GM21723 (cell line): ENCODE results near the gene HLTF.
A peak's percentile ranks its signal among the peaks of the same experiment; 100 is the strongest.

ENCODE experiments used
- ATAC-seq: cut with Tn5 transposase; IDR thresholded peaks from one replicate; pipeline ENCODE4 v1.9.1; 2021; ENCODE audit warnings: mild to moderate bottlenecking, moderate library complexity; ENCODE audit not compliant: unreplicated experiment

The HLTF gene

GRCh38 chr3:149087208-149087607, 875 bp upstream of the HLTF start:
- ATAC-seq = no peak

- ATAC-seq = peak; percentile 43
These were observed 503 bp downstream of the HLTF start for GRCh38 chr3:149085828-149086231.

DNA sequence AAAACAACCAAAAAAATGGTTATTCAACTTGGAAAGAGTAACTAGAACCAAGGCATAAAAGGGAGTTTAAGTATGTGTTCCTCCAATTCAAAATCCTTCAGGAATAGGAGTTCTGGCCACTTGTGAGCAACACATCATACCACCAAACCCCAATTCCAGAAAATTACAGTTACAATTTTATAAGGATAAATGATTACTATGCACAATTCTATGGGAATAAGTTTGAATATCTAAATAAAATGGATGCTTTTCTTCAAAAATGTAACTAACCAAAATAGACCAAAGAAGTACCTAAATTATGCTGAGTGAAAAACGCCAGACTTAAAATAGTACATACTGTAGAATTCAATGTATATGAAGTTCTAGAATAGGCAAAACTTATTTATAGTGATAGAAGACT, 4.6 kb downstream of the HLTF start:
- ATAC-seq = no peak

- ATAC-seq = no peak
These were observed 5.6 kb downstream of the HLTF start for GRCh38 chr3:149080699-149081091.

GRCh38 chr3:149080011-149080698, 6.2 kb downstream of the HLTF start:
- no peak for ATAC-seq

DNA sequence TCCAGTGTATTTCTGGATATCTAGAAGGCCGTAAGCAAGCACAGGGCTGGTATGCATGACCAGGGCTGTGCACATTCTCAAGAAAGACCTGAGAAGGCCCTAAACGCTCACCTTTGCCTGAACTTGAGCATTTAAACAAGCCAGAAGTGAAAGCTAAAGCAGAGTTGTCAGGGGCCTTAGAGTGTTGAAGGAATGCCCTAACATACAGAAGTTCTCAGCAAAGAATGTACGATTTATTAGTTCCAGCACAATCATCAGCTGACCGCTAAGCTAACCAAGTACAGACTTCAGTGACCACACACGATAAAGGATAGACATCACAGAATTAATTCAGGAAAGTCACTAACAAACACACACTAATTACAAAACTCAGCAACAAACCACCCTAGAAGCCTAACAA, 8.7 kb downstream of the HLTF start:
- no peak for ATAC-seq

GRCh38 chr3:149067883-149068282, 18.4 kb downstream of the HLTF start:
- no peak for ATAC-seq

DNA sequence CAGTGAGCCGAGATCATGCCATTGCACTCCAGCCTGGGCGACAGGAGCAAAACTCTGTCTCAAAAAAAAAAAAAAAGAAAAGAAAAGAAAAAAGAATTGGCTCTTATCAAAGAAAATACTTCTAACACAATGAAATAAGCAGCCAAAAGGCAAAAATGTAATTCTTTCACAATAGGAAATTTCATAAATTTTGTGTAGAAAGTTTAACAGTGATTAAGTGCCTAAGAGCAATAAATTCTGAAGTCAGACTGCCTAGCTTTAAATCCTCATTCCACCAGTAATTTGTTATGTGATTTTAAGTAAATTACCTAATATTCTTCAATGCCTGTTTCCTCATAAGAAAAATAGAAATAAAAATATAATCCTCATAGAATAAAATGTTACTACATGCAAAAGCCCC, 24.6 kb downstream of the HLTF start:
- ATAC-seq = no peak

DNA sequence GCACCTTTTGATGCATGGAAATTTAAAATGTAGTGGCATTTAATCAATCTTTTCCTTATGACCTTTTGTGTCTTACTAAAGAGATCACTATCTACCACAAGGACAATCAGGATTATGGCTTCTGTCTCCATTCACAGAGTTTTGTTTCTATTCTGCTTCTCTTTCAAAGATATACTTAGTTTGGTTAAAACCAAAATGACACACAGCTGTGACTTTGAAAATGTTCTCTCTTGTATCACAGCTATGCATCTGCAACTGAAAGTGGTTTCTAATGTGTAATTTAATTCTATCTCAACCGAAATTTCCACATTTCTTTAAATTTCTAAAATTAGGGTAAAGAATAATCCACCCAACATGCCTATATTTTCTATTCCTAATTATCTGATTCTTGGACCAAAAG, 27.7 kb downstream of the HLTF start:
- peak; percentile 88 for ATAC-seq

- no peak for ATAC-seq
These were observed 28.1 kb downstream of the HLTF start for GRCh38 chr3:149058198-149058597.

GRCh38 chr3:149055575-149055974, 30.8 kb downstream of the HLTF start:
- no peak for ATAC-seq

GRCh38 chr3:149044339-149045083, 41.8 kb downstream of the HLTF start:
- no peak for ATAC-seq

GRCh38 chr3:149042789-149043386, 43.4 kb downstream of the HLTF start:
- ATAC-seq = peak; percentile 94

- no peak for ATAC-seq
These were observed 48.0 kb downstream of the HLTF start for GRCh38 chr3:149038322-149038721.

DNA sequence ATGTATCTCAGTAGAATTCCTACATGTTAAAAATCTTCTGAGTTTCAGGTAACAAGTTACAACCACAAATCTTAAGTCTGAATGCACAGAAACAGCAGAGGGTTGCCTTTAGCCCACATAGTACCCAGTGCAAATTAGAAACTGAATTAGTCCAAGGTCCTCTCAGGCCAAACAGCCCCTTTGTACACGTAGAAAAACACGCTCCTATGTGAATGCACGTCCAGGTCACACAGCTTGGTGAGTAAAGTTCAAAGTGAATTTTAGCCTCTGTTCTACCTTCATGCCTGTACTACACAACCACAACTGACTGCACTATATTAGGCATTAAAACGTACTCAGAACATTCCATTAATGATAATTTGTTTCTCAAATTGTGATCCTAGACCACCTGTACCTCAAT, 48.6 kb downstream of the HLTF start:
- no peak for ATAC-seq

DNA sequence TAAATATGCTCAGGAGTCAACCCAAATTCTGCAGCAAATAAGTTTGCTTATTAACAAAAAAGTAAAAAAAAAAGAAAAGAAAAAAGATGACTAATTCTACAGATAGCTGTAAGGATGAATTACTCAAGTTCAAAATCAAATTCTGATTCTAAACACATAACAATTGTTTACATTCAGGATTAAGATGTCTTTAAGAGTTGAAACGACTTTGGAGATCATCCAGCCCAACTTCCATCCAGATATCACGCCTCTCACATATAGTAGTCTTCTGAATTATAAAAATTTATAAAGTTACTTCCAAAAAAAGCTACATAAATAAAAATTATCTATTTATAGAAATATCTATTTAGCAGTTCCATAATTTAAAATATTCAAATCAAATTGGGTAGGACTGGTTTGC, 55.2 kb downstream of the HLTF start:
- ATAC-seq = no peak

DNA sequence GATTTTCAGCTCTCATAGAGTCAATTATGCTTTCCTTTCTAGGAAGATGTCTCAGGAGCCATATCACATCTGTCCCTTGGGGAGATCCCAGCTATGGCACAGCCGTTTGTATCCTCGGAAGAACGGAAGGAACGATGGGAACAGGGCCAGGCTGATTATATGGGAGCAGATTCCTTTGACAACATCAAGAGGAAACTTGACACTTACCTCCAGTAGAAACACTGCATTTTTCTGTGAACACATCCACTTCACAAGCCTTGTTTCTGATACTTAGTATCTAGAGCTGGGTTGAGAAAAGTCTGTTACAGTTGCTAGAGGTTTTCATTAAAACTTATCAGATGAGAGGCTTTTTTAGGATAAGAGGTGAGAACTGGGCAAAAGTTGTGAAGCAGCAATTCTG, 59.6 kb downstream of the HLTF start:
- no peak for ATAC-seq

DNA sequence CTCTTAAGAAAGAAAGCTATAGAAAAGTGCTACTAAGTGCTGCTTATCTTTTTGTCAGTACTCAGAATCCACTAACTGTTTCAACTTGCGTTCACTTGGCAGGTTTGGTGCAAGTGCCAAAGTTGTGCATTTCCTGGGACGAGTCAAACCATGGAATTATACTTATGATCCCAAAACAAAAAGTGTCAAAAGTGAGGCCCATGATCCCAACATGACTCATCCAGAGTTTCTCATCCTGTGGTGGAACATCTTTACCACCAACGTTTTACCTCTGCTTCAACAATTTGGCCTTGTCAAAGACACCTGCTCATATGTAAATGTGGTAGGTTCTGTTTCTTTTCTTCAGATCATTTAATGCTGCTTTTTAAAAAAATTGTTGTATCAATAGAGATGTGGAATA, 62.4 kb downstream of the HLTF start:
- no peak for ATAC-seq

- ATAC-seq = no peak
These were observed 64.5 kb downstream of the HLTF start for GRCh38 chr3:149021830-149022229.

GRCh38 chr3:149020839-149021252, 65.5 kb downstream of the HLTF start:
- no peak for ATAC-seq

DNA sequence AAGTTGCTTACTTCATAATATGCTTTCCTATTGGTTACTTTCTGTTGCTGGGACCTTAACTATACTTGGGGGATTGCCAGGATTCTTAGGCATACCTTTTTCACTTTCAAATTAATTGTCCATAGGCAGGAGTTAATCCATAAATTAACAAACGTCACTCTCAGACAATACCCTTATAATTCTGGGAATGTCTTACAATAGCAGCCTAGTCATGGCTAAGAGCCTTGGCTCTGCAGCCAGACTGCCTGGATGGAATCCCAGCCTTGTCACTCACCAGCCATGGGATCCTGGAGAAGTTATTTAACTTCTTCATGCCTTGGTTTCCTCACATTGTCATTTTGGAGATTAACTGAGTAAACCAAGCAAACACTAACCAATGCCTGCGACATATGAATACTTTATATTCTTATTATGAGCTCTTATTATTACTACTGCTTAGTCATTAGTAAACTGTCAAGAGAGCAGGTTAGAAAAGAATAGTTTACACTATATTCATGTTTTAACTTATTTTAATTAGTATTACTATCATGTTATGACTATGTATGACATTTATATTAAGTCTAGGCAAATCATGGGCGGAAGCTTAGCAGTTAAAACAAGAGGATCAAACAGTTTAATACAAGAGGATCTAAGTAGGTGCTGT, 66.0 kb downstream of the HLTF start:
- ATAC-seq = no peak

- no peak for ATAC-seq
These were observed 66.8 kb downstream of the HLTF start for GRCh38 chr3:149019580-149019979.
